Hepatocyte (in vitro differentiated cells): ENCODE data around the gene SMAD3.

Source experiments
- CTCF ChIP-seq: fragments of 200-600 bp; sonication (generic); IDR thresholded peaks from 2 replicates; pipeline ENCODE4 v1.5.1; 2016; ENCODE audit warnings: antibody characterized with exemption, mild to moderate bottlenecking; ENCODE audit not compliant: poor library complexity
- EZH2 ChIP-seq: fragments of 200-600 bp; sonication (generic); IDR thresholded peaks from 2 replicates; pipeline ENCODE4 v1.6.1; 2016; ENCODE audit warnings: antibody characterized with exemption, mild to moderate bottlenecking, borderline replicate concordance

DNA sequence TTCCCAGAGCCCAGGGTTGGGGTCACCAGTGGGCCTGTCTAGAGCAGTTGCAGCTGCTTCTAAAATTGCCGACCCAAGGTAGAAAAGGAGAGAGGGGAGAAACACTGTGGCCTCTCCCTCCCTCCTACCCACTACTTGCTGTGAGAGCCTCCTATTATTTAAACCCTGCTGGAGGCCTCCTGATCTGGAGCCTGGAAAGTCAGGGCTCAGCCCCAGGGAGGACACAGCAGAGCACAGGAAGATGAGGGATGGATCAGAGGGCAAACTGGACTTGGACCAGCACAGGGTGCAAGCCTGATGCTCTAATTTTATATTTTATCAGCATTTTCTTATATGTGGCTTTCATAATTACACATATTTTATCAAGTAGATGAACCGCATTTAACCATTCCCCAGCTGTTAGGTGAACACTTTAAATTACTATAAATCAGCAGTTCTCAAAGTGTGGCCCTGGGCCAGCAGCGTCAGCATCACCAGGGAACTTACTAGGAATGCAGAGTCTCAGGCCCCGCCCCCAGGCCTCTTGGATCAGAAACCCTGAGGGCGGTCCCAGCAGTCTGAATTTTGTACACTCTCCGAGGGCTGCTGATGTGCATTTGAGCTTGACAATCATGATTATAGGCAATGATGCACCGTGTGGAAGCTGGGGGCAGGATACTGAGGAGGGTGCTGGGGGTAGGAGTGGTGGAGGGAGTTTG, 26.7 kb downstream of the SMAD3 start:
- TF ChIP-seq CTCF (no peak), EZH2 (no peak)
